ENCODE results near the gene MPG. TPM values are rescaled to one million over a fixed set of nuclear protein-coding genes. Genes with fewer than 3 reads are reported as not detected.

Gene MPG
- total and polyA plus RNA-seq, 2 donors, result 58.8 to 89.6 TPM

- no peaks in the 10 kb centered on the region for H3K36me3 ChIP-seq (ENCODE audit: insufficient read depth)
Measured at GRCh38 chr16:132120-132519, 54.1 kb downstream of the MPG start.

GRCh38 chr16:133716-134115 lies 55.7 kb downstream of the MPG start:
- Histone ChIP-seq H3K36me3 (ENCODE audit: insufficient read depth) (no peaks in the 10 kb centered on the region), H3K4me1 (ENCODE audit: insufficient read depth) (no peaks in the 10 kb centered on the region), H3K27ac (ENCODE audit: low read depth) (no peak overlapping the region), H3K4me3 (ENCODE audit: low read depth, low read length) (no peak overlapping the region)
- DNase-seq (ENCODE audit: extremely low spot score), result no peak
- 96% methylated on average over 2 of the region's 2 CpGs for WGBS

More at GRCh38 chr16:132120-132519, 54.1 kb downstream of the MPG start:
- DNase-seq (ENCODE audit: extremely low spot score), result no peak
- WGBS, result 94% methylated on average over 7 of the region's 7 CpGs
- Histone ChIP-seq H3K27ac (ENCODE audit: low read depth) (no peak overlapping the region), H3K4me3 (ENCODE audit: low read depth, low read length) (no peak overlapping the region), H3K4me1 (ENCODE audit: insufficient read depth) (no peaks in the 10 kb centered on the region)

Small RNAs within 50 kb of the gene (small RNA-seq; reads per million reads assigned to genes)
- not detected for gene Z69720.2

Other genes starting within 250 kb of the MPG start
- 3.4 TPM for gene POLR3K, start 24.6 kb upstream of the MPG start, total RNA-seq
- 16.8 TPM for gene POLR3K, start 24.6 kb upstream of the MPG start, polyA plus RNA-seq
- gene SNRNP25, start 24.4 kb upstream of the MPG start, total RNA-seq, result 9.5 TPM
- 29.5 TPM for gene SNRNP25, start 24.4 kb upstream of the MPG start, polyA plus RNA-seq
- gene RHBDF1, start 5.6 kb upstream of the MPG start, total RNA-seq, result 34.7 TPM
- 50.3 TPM for gene RHBDF1, start 5.6 kb upstream of the MPG start, polyA plus RNA-seq
- 9.7 TPM for gene NPRL3, start 60.4 kb downstream of the MPG start, total RNA-seq
- 25.5 TPM for gene NPRL3, start 60.4 kb downstream of the MPG start, polyA plus RNA-seq
- 0.85 TPM for gene HBZ, start 74.4 kb downstream of the MPG start, total RNA-seq
- 0.47 TPM for gene HBZ, start 74.4 kb downstream of the MPG start, polyA plus RNA-seq
- 14.8 TPM for gene HBM, start 87.8 kb downstream of the MPG start, total RNA-seq
- gene HBM, start 87.8 kb downstream of the MPG start, polyA plus RNA-seq, result not detected
- 648 TPM for gene HBA2, start 94.7 kb downstream of the MPG start, total RNA-seq
- gene HBA2, start 94.7 kb downstream of the MPG start, polyA plus RNA-seq, result 22.6 TPM
- gene HBA1, start 98.5 kb downstream of the MPG start, total RNA-seq, result 472 TPM
- 9.7 TPM for gene HBA1, start 98.5 kb downstream of the MPG start, polyA plus RNA-seq
- not detected for gene HBQ1, start 102.2 kb downstream of the MPG start, total RNA-seq
- gene HBQ1, start 102.2 kb downstream of the MPG start, polyA plus RNA-seq, result not detected
- 112 TPM for gene LUC7L, start 151.2 kb downstream of the MPG start, total RNA-seq
- 47.0 TPM for gene LUC7L, start 151.2 kb downstream of the MPG start, polyA plus RNA-seq
- 38.8 TPM for gene FAM234A, start 156.6 kb downstream of the MPG start, total RNA-seq
- 115 TPM for gene FAM234A, start 156.6 kb downstream of the MPG start, polyA plus RNA-seq
- gene RGS11, start 197.7 kb downstream of the MPG start, total RNA-seq, result 2.4 TPM
- 6.9 TPM for gene RGS11, start 197.7 kb downstream of the MPG start, polyA plus RNA-seq
- gene ARHGDIG, start 202.4 kb downstream of the MPG start, total RNA-seq, result 2.3 TPM
- 0.95 TPM for gene ARHGDIG, start 202.4 kb downstream of the MPG start, polyA plus RNA-seq
- gene PDIA2, start 204.9 kb downstream of the MPG start, total RNA-seq, result 1.1 TPM
- gene PDIA2, start 204.9 kb downstream of the MPG start, polyA plus RNA-seq, result 0.19 TPM